HL-60 (cell line): Measurements from ENCODE around the gene EPHB2.

Experiments
- CTCF ChIP-seq: IDR thresholded peaks from one replicate; pipeline ENCODE4 v1.5.1; 2011; ENCODE audit warnings: low read length, control low read depth, inconsistent platforms; ENCODE audit not compliant: insufficient read depth
- GABPA ChIP-seq: IDR thresholded peaks from 2 replicates; pipeline ENCODE4 v1.6.1; 2012; ENCODE audit warnings: low read depth
- POLR2AphosphoS5 ChIP-seq: IDR thresholded peaks from 2 replicates; pipeline ENCODE4 v1.6.1; 2012; ENCODE audit warnings: low read depth
- REST ChIP-seq: IDR thresholded peaks from 2 replicates; pipeline ENCODE4 v1.6.1; 2012; ENCODE audit warnings: low read depth; ENCODE audit not compliant: insufficient replicate concordance

- TF ChIP-seq CTCF, result no peak
- no peak for TF ChIP-seq POLR2AphosphoS5
- TF ChIP-seq REST, result no peak
- no peak for TF ChIP-seq GABPA
Measured at GRCh38 chr1:22848405-22848804, 137.8 kb downstream of the EPHB2 start.
